ENCODE measurements around the gene SLC66A2. TPM values are rescaled to one million over a fixed set of nuclear protein-coding genes. Genes with fewer than 3 reads are reported as not detected.

Gene SLC66A2
- total RNA-seq, 4 donors from 2014 or later = 93.5 to 193 (median 100) TPM

DNA sequence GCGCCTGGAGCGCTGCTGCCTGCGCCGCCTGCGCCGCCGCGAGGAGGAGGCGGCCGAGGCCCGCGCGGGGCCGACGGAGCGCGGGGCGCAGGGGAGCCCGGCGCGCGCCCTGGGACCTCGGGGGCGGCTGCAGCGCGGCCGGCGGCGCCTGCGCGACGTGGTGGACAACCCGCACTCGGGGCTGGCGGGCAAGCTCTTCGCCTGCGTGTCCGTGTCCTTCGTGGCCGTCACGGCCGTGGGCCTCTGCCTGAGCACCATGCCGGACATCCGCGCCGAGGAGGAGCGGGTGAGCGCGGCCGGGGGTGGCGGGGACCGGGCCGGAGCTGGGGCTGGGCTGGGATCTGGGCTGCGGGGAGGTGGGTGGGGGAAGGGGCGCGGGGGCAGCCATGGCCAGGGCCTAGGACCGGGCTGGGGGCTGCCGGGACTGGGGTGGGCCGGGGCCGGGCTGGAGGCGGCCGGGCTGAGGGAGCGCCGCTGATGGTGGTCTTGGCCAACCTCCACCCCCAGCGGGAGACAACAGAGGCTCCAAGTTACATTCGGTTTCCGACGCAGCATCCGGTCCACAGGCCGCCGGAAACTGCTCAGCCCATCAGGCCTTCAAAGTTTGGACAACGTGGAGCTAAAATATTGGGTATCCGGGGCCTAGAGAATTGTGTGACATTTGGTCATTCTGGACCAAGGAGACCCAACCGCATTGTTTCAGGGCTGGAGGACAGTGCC lies 87.3 kb downstream of the SLC66A2 start:
- TF ChIP-seq POLR2A (IDR thresholded peaks at IDR 0.05) = no peak
- TF ChIP-seq, protein P1, sequence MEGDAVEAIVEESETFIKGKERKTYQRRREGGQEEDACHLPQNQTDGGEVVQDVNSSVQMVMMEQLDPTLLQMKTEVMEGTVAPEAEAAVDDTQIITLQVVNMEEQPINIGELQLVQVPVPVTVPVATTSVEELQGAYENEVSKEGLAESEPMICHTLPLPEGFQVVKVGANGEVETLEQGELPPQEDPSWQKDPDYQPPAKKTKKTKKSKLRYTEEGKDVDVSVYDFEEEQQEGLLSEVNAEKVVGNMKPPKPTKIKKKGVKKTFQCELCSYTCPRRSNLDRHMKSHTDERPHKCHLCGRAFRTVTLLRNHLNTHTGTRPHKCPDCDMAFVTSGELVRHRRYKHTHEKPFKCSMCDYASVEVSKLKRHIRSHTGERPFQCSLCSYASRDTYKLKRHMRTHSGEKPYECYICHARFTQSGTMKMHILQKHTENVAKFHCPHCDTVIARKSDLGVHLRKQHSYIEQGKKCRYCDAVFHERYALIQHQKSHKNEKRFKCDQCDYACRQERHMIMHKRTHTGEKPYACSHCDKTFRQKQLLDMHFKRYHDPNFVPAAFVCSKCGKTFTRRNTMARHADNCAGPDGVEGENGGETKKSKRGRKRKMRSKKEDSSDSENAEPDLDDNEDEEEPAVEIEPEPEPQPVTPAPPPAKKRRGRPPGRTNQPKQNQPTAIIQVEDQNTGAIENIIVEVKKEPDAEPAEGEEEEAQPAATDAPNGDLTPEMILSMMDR (IDR thresholded peaks at IDR 0.05) = no peak
- Histone ChIP-seq H3K9me3 (no peaks in the 10 kb centered on the region), H3K4me3 (replicated peaks in 1 of 3) (no peak overlapping the region), H3K36me3 (no peaks in the 10 kb centered on the region), H3K4me1 (no peaks in the 10 kb centered on the region), H3K27ac (no peak overlapping the region), H3K27me3 (no peaks in the 10 kb centered on the region)
- DNase-seq = no peak
- intact Hi-C loops (cut with DNase I) = no loop called here
- 66 to 71% methylated on average over 22 to 33 of the region's 74 CpGs for WGBS, 2 donors

DNA sequence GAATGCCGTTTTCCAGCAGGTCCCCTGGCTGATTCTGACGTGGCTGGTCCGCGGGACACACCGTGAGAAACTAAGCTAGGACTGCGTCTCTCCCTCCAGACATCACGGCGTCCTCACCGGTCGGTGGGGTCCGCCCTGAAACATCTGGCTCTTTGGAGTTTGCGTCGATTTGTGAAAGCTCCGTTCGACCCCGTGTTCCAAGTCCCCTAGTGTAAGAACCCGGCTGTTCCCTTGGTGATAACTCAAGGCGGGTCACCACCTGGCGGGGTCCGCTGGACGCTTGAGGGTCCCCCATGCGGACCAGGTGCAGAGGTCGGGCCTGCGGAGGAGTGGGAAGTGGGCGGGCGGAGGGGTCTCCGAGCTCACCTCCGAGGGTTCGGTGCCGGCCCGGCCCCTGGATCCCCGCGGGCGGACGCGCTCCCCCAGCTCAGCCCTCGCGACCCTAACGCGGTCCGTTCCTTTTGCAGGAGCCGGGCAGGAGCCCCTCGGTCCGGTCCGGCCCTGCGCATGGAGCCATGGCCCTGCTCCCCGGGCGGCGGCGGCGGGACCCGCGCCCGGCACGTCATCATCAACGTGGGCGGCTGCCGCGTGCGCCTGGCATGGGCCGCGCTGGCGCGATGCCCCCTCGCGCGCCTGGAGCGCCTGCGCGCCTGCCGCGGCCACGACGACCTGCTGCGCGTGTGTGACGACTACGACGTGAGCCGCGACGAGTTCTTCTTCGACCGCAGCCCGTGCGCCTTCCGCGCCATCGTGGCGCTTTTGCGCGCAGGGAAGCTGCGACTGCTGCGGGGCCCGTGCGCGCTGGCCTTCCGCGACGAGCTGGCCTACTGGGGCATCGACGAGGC lies 88.1 kb downstream of the SLC66A2 start:
- no peaks in the 10 kb centered on the region for H3K27me3 ChIP-seq
- H3K36me3 ChIP-seq = no peaks in the 10 kb centered on the region
- intact Hi-C loops (cut with DNase I) = no loop called here
- H3K27ac ChIP-seq = no peak overlapping the region
- WGBS, 2 donors = 75 to 84% methylated on average over 63 to 69 of the region's 102 CpGs
- H3K4me3 ChIP-seq (replicated peaks in 1 of 3) = no peak overlapping the region
- no peak for DNase-seq
- H3K9me3 ChIP-seq = no peaks in the 10 kb centered on the region
- TF ChIP-seq, protein P1 (IDR thresholded peaks at IDR 0.05) = no peak
- TF ChIP-seq POLR2A (IDR thresholded peaks at IDR 0.05) = no peak
- no peaks in the 10 kb centered on the region for H3K4me1 ChIP-seq

DNA sequence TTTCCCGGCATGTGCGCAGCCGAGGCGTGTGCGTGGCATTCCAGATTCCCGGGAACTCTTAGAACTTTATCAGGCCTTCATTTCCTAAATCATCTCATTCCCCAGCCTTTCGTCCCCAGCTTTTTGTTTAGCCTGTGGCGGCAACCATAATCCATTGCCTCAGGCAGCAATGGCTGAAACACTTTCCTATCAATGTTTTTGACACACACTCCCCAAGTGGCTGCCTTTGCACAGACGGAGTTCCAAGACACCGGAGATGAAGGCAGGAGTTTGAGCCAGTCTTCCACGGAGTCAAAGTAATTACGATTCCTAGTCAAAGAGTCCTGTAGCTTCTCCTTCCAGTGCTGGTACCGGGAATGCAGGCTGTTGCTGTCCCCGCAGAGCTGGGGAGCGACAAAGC lies 88.9 kb downstream of the SLC66A2 start:
- Histone ChIP-seq H3K27me3 (no peaks in the 10 kb centered on the region), H3K36me3 (no peaks in the 10 kb centered on the region), H3K9me3 (no peaks in the 10 kb centered on the region), H3K4me1 (no peaks in the 10 kb centered on the region), H3K27ac (no peak overlapping the region), H3K4me3 (replicated peaks in 1 of 3) (no peak overlapping the region)
- intact Hi-C loops (cut with DNase I) = no loop called here
- 91% methylated on average over 15 of the region's 15 CpGs for WGBS, 2 donors
- TF ChIP-seq, protein P1 (IDR thresholded peaks at IDR 0.05) = no peak
- TF ChIP-seq POLR2A (IDR thresholded peaks at IDR 0.05) = no peak
- no peak for DNase-seq

DNA sequence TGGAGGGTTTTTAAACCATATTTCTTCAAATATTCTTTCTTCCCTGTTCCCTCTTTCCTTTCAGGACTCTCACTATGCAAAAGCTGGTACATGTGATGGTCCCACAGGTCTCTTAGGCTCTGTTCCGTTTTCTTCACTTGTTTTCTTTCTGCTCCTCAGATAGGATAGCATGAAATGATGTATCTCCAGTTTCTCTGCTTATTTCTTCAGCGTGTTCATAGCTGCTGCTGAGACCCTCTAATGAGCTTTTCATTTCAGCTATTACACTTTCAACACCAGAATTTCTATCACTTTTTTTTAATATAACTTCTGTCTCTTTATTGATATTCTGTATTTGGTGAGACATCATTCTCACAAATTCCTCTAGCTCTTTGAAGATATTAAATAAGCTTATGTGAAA lies 89.8 kb downstream of the SLC66A2 start:
- no peaks in the 10 kb centered on the region for H3K4me1 ChIP-seq
- TF ChIP-seq, protein P1 (IDR thresholded peaks at IDR 0.05) = no peak
- TF ChIP-seq POLR2A (IDR thresholded peaks at IDR 0.05) = no peak
- DNase-seq = no peak
- H3K27ac ChIP-seq = no peak overlapping the region
- intact Hi-C loops (cut with DNase I) = no loop called here
- no peaks in the 10 kb centered on the region for H3K36me3 ChIP-seq
- 72 to 85% methylated on average over 2 of the region's 2 CpGs for WGBS, 2 donors
- H3K9me3 ChIP-seq = no peaks in the 10 kb centered on the region
- H3K4me3 ChIP-seq (replicated peaks in 1 of 3) = no peak overlapping the region
- H3K27me3 ChIP-seq = no peaks in the 10 kb centered on the region

DNA sequence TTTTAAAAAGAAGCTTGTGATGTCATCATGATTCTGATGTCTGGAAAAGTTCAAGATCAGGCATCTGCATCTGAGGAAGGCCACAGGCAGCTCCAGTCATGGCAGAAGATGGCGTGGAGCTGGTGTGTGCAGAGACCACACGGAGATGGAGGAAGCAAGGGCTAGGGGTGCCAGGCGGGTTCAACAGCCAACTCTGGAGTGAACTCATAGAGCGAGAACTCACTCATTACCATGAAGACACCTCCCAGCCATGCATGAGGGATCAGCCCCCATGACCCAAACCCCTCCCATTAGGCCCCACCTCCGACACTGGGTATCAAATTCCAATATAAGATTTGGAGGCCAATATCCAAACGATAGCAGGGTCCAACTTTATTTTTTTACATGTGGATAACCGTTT lies 92.1 kb downstream of the SLC66A2 start:
- Histone ChIP-seq H3K4me1 (no peaks in the 10 kb centered on the region), H3K27me3 (no peaks in the 10 kb centered on the region), H3K9me3 (no peaks in the 10 kb centered on the region), H3K27ac (no peak overlapping the region), H3K36me3 (no peaks in the 10 kb centered on the region), H3K4me3 (replicated peaks in 1 of 3) (no peak overlapping the region)
- DNase-seq = no peak
- intact Hi-C loops (cut with DNase I) = no loop called here
- 87 to 88% methylated on average over 7 of the region's 7 CpGs for WGBS, 2 donors
- TF ChIP-seq, protein P1 (IDR thresholded peaks at IDR 0.05) = no peak
- TF ChIP-seq POLR2A (IDR thresholded peaks at IDR 0.05) = no peak
